Thyroid gland (tissue), 4 donors: ENCODE results near the gene SLCO2A1. TPM values are rescaled to one million over a fixed set of nuclear protein-coding genes. Genes with fewer than 3 reads are reported as not detected.
"Not testable (repeated sequence)": the region's sequence is repeated elsewhere in the genome, so short reads cannot be mapped to it uniquely, and the experiment has no call there.

Experiments
- DNase-seq, 2 donors: peaks; one replicate each; pipeline ENCODE4 v3.0.0-alpha.2; 2019
- H3K27ac ChIP-seq, 3 donors: fragments of 200-600 bp; sonication (generic); 1 replicate in 2 of 3; 2 replicates in 1 of 3; pipeline ENCODE4 v1.5.1; 2016 to 2019; ENCODE audit warnings: mild to moderate bottlenecking in 1 of 3, moderate library complexity in 1 of 3
- H3K27me3 ChIP-seq: fragments of 200-600 bp; sonication (generic); one replicate; pipeline ENCODE4 v1.5.1; 2019
- H3K36me3 ChIP-seq, 2 donors: fragments of 200-600 bp; sonication (generic); one replicate each; pipeline ENCODE4 v1.5.1; 2016 to 2019
- H3K4me1 ChIP-seq, 2 donors: fragments of 200-600 bp; sonication (generic); one replicate each; pipeline ENCODE4 v1.5.1; 2017 to 2019
- H3K4me3 ChIP-seq, 3 donors: fragments of 200-600 bp; sonication (generic); replicated peaks in 1 of 3; 1 replicate in 2 of 3; 2 replicates in 1 of 3; pipeline ENCODE4 v1.5.1; 2016; ENCODE audit warnings: mild to moderate bottlenecking in 1 of 3
- H3K9me3 ChIP-seq: fragments of 200-600 bp; sonication (generic); one replicate; pipeline ENCODE4 v1.5.1; 2017
- POLR2A ChIP-seq, 2 donors: fragments of 450-650 bp; IDR thresholded peaks; one replicate each; pipeline ENCODE4 v1.6.1; 2017; ENCODE audit warnings: antibody characterized with exemption in 2 of 2, mild to moderate bottlenecking in 2 of 2, moderate library complexity in 1 of 2
- WGBS, 2 donors: methylation state at CpG; one replicate each; pipeline ENCODE4 v1.1.5; 2017; 5-methylcytosine and 5-hydroxymethylcytosine counted together
- intact Hi-C: fragments of 100-400 bp; cut with DNase I; formaldehyde crosslinking; loops from one replicate; pipeline ENCODE4 v1.15.1; 2023
- total RNA-seq, 4 donors: library from RNA; depleted of rRNA; stranded (reverse); fragments of >200 nt; gene quantifications; one replicate each; pipeline ENCODE4 v1.2.3, GENCODE V29; 2016
- TF ChIP-seq, protein P1 (sequence below), 6 experiments: fragments of 200-600 bp in 3 of 6; fragments of 450-650 bp in 3 of 6; sonication (generic) in 3 of 6; IDR thresholded peaks; one replicate each; pipeline ENCODE4 v1.5.1; 2016 to 2019; ENCODE audit warnings: antibody characterized with exemption in 6 of 6, mild to moderate bottlenecking in 2 of 6, inconsistent platforms in 1 of 6, moderate library complexity in 1 of 6

The SLCO2A1 gene
- total RNA-seq, 4 donors from 2014 or later: 26.0 to 76.6 (median 41.0) TPM

DNA sequence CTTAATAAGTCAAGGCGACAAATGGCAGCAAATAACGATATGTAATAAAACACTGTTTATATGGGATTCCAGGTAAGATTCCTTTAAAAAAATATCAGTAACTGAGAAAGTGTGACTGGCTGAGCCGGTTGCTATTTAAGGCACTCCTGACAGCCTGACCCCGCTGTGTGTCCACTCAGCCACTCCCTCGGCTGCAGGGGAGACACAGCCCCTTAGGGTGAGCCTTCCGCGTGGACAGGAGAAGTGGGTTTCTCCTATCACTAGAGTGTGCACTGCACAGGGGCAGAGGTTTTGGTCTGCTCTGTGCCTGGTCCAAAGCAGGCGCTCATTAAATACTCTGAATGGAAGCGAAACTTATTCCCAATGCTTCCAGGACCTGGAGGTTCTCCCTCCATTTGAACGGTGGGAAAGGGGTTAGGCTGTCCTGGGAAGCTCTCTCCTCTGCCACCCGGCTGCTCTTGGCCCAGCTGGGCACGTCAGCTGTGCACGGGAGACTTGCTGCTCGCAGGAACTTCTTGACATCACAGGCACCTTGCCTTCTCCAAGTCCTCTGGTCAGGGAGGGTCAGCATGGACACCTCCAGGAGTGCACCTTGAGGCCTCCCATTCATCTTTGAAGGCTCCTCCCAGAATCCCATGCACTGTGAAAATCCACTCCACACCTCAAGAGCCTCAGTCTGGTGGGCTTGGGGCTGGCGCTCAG is 43.3 kb upstream of the SLCO2A1 start:
- no peak for TF ChIP-seq POLR2A (IDR thresholded peaks at IDR 0.05)
- TF ChIP-seq, protein P1, sequence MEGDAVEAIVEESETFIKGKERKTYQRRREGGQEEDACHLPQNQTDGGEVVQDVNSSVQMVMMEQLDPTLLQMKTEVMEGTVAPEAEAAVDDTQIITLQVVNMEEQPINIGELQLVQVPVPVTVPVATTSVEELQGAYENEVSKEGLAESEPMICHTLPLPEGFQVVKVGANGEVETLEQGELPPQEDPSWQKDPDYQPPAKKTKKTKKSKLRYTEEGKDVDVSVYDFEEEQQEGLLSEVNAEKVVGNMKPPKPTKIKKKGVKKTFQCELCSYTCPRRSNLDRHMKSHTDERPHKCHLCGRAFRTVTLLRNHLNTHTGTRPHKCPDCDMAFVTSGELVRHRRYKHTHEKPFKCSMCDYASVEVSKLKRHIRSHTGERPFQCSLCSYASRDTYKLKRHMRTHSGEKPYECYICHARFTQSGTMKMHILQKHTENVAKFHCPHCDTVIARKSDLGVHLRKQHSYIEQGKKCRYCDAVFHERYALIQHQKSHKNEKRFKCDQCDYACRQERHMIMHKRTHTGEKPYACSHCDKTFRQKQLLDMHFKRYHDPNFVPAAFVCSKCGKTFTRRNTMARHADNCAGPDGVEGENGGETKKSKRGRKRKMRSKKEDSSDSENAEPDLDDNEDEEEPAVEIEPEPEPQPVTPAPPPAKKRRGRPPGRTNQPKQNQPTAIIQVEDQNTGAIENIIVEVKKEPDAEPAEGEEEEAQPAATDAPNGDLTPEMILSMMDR (IDR thresholded peaks at IDR 0.05): no peak
- WGBS, 2 donors: 89% methylated on average over 11 to 15 of the region's 15 CpGs
- Histone ChIP-seq H3K4me1 (peaks cover 3 to 16% of the 10 kb centered on the region in 2 donors), H3K27ac (no peak overlapping the region), H3K27me3 (no peaks in the 10 kb centered on the region), H3K36me3 (no peaks in the 10 kb centered on the region), H3K4me3 (no peak overlapping the region), H3K9me3 (no peaks in the 10 kb centered on the region)
- no peak for DNase-seq
- intact Hi-C loops: no loop called here

DNA sequence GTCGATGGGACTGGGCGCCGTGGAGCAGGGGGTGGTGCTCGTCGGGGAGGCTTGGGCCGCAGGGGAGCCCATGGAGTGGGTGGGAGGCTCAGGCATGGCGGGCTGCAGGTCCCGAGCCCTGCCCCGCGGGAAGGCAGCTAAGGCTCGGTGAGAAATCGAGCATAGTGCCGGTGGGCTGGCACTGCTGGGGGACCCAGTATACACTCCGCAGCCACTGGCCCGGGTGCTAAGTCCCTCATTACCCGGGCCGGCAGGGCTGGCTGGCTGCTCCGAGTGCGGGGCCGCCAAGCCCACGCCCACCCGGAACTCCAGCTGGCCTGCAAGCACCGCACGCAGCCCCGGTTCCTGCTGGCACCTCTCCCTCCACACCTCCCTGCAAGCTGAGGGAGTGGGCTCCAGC is 40.6 kb upstream of the SLCO2A1 start:
- H3K27me3 ChIP-seq, H3K9me3 ChIP-seq, DNase-seq, intact Hi-C loops, H3K27ac ChIP-seq, H3K36me3 ChIP-seq, H3K4me3 ChIP-seq: not testable (repeated sequence)
- H3K4me1 ChIP-seq: peaks cover 0 to 14% of the 10 kb centered on the region in 2 donors
- 91 to 92% methylated on average over 11 to 14 of the region's 25 CpGs for WGBS, 2 donors

DNA sequence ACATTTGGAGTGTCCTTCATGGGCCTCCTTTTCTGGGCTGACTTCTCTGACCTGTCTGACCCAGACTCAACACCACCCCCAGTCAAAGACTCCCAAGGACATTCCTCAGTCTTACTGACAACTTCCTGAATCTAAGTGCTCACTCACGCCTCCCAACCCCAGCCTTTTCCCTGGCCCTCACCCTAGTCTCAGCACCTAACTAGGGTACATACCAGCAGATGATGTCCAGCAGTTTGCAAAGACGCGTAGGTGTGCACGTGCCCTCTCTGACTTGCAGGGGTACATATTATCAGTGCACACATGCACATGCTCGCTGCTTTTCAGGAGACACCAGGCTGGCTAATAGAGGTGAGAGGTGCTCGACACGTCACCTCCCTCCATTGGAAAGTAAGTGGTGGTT is 38.7 kb upstream of the SLCO2A1 start:
- Histone ChIP-seq H3K4me3 (no peak overlapping the region), H3K9me3 (no peaks in the 10 kb centered on the region), H3K27ac (no peak overlapping the region), H3K27me3 (no peaks in the 10 kb centered on the region), H3K4me1 (peaks cover 0 to 14% of the 10 kb centered on the region in 2 donors), H3K36me3 (no peaks in the 10 kb centered on the region)
- 96 to 98% methylated on average over 7 of the region's 7 CpGs for WGBS, 2 donors
- intact Hi-C loops: no loop called here
- TF ChIP-seq, protein P1 (IDR thresholded peaks at IDR 0.05): no peak
- TF ChIP-seq POLR2A (IDR thresholded peaks at IDR 0.05): no peak
- DNase-seq: no peak

DNA sequence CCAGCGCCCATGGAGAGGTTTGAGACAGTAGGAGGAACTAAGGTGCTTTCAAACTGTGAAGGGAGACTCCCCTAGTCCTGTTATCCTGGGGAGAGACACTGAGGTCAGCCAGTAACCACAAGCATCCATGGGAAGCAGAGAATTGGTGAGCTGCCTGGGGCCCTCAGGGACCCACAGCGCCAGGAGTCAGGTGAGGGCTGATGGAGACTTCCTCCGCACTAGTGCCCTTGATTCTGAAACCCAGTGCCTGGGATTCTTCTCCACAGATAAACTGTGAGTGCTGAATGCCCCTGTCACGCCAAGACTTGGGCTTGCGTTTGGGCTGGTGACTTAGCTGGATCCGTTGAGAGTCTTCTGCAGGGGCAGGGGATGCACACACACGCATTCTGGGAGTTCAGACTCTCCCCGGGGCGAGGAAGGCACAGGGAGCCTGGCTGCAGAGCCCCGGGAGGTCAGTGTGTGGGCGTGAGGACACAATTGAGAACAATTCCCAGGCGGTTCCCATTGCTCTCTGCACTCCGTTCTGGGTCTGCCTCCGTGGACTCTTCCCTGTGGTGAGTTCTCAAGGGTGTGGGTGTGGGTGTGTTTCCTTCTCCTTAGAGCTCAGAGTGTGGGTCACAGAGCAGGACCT is 37.9 kb upstream of the SLCO2A1 start:
- intact Hi-C loops: no loop called here
- Histone ChIP-seq H3K27ac (no peak overlapping the region), H3K4me3 (no peak overlapping the region), H3K27me3 (no peaks in the 10 kb centered on the region), H3K4me1 (peaks cover 0 to 14% of the 10 kb centered on the region in 2 donors), H3K36me3 (no peaks in the 10 kb centered on the region), H3K9me3 (no peaks in the 10 kb centered on the region)
- WGBS, 2 donors: 79 to 91% methylated on average over 8 to 14 of the region's 14 CpGs
- no peak for TF ChIP-seq POLR2A (IDR thresholded peaks at IDR 0.05)
- TF ChIP-seq, protein P1 (IDR thresholded peaks at IDR 0.05): no peak
- DNase-seq: no peak

DNA sequence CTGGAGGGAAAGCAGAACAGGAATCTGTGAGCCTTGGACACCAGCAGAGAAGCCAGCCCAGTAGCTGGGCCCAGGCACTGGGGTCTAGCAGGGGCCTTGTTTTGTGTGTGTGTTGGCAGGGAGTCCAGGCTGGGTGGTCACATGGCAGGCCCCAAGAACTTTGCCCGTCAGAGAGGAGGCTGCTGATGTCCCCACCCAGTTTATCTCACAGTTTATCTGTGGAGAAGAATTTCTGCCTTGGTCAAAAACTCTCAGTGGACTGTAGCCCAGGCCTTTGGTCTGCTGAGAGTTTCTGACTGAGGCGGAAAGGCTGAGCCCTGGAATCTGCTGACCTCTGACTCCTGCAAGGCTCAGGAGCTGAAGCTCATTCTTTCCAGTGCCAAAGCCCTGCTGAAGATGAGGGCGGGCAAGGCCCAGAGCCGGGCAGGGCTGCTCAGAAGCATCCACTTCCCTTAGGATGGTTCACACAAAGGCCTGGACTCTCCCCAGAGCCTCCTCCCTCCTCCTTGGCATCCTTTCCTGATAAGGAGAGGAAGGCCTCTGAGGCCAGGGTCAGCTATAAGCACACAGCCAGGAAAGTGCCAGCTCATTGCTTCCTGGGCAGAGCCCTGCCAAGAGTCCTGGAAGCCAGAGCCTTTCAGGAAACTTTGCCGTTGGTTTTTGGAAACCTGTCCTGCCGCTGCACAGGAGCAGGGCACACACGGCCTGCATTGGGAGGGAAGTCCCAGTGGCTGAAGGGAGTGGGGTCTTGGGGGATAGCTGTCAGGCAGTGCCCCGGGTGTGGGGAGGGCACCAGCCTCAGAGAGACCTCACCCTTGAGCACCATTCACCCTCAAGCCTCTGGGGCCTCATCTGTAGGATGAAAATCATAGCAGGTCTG is 37.2 kb upstream of the SLCO2A1 start:
- Histone ChIP-seq H3K36me3 (no peaks in the 10 kb centered on the region), H3K27ac (peak overlapping the region in 1 of 3 donors; percentile 38), H3K27me3 (no peaks in the 10 kb centered on the region), H3K9me3 (no peaks in the 10 kb centered on the region), H3K4me1 (peaks cover 0 to 14% of the 10 kb centered on the region in 2 donors), H3K4me3 (no peak overlapping the region)
- TF ChIP-seq POLR2A (IDR thresholded peaks at IDR 0.05): no peak
- TF ChIP-seq, protein P1 (IDR thresholded peaks at IDR 0.05): no peak
- WGBS, 2 donors: 51 to 70% methylated on average over 6 to 7 of the region's 8 CpGs
- intact Hi-C loops: no loop called here
- DNase-seq: no peak
